Myocyte (in vitro differentiated cells): ENCODE data around the gene RNF217. TPM values are rescaled to one million over a fixed set of nuclear protein-coding genes. Genes with fewer than 3 reads are reported as not detected.

ENCODE experiments used
- DNase-seq: peaks from one replicate; pipeline ENCODE4 v3.0.0-alpha.2; 2012; ENCODE audit warnings: low read depth
- total RNA-seq: library from RNA; depleted of rRNA; stranded (reverse); fragments of >200 nt; gene quantifications from 2 replicates; pipeline ENCODE4 v1.2.3, GENCODE V29; 2014

RNF217 gene
- total RNA-seq, 1 donor from 2014 or later: 31.3 TPM

DNA sequence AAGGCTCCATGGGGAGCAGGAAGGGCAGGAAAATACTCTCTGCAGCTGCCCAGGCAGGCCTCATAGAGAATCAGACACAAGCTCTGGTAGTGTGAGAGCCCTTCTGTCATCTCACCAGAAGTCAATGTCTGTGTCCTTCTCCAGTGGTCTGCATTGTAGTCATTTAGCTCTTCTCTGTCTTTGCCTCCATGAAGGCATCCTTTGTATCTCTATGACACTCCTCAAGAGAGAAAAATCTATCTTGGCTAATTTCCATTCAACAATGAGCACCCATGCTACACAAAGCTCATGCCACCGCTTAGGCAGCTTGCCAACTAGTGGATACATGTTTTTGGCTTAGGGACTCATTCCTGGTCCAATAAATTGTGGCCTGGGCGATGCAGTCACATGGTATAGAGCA lies 92.1 kb downstream of the RNF217 start:
- DNase-seq: no peak

DNA sequence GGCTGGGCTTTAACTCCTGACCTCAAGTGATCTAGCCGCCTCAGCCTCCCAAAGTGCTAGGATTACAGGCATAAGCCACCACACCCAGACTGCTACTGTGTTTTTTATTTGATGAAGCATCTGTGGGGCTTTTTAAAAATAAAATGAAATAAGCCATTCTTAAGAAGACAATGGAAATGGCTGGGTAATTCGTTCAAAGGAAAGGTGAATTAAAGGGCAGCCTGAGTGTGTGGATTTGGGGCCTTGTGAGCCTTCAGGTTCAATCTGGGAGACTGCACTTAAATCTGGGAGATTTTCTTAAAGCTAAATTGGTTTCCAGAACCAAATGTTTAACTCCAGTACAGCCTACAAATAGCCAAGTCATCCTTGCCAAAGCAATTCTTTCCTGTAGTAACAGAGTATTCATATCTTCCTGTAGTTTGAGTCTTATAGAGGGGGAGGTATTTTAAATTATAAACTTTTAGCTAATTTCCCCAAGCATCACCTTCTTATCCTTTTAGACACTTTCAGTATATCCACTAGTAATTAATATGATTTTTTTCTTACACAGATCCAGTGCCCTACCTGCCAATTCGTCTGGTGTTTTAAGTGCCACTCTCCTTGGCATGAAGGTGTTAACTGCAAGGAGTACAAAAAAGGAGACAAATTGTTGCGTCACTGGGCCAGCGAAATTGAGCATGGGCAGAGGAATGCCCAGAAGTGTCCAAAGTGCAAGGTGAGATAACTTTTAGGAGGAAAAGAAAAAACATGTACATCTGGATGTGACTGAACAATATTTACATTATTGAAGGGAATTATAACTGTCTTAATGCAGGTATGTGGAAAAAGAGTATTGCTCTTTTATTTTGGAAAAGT lies 95.4 kb downstream of the RNF217 start:
- DNase-seq: no peak

DNA sequence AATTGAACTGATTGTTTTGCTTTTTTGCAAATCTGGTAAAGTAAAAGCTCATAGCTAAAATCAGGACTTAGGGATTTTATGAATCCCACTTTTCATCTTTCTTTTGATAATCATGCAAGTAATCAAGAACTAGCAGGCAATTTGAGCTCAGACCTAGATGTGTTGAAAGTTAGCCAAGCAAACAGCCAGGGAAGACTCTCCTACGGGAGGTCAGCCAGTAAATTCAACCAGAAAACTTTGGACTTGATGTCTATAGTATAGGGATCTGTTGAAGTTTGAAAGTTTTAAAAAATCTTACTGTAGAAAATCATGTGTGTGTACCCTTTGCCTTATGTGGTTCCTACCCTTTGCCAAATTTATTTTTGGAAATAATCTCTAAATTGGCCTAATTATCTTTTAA lies 96.3 kb downstream of the RNF217 start:
- no peak for DNase-seq

DNA sequence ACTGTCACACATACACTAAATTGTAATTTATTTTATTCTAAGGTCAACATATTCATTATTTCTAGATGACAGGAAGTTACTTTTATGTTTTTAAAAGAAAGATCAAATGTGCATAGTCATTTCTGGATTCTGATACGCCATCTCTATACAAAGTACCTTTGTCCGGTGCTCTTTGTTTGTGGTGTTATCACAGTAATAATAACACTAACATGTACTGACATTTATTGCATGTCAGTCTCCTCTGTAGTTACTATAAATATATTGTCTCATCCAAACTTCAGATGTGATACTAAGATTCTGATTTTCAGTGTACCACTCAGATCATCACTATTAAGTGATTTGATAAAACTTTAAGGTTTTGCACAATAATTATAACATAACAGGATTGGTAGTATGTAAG lies 101.1 kb downstream of the RNF217 start:
- DNase-seq: no peak

DNA sequence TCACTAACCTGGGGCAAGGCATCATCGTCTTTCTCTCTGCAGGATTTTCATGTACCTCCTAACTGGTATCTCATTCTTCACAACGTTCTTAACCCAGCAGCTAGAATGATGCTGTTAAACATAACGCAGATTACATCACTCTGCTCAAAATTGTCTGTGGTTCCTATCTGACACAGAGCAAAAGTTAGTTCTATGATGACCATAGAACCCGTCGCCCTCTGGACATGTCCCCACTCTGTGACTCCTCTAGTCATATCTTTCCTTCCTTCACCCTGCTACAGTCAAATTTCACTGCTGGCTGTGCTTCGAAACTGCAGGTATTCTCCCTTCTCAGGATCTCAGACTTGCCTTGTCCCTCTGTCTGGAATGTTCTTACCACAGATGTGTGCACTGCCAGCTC lies 103.9 kb downstream of the RNF217 start:
- no peak for DNase-seq

DNA sequence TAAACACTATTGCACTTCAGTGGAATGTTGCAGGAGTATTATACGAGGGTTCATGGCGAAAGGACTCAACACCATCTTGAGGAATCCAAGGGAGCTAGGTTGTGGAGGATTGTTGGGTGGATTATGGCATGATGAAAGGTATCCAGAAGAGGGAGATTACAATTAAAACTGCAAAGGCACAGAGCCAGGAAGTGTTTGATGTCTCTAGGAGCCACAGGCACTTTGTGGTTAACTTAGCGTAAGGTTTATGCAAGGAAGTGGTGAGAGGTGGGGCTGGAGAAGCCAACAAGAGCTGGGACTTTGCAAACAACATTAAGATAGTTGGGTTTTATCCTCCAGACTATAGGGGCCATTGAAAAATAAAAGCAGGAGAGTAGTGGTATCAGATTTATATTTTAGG lies 104.7 kb downstream of the RNF217 start:
- peak; percentile 70 for DNase-seq

DNA sequence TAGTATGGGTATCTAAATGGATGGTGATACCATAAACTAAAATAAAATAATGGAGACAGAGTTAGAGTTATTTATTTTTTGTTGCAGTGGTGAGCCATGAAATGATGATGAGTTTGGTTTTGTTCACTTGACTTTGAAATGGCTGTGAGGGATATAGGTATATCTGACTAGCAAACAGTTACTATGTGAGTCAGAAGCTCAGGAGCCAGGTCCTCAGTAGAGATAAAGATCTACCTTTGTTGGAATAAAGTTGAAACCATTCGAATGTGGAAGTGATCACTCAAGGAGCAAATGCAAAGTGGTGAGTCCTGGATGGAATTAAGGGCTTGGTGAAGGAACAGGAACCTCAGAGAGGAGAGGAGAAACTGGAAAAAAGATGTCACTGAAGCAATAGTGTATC lies 105.3 kb downstream of the RNF217 start:
- DNase-seq: no peak

DNA sequence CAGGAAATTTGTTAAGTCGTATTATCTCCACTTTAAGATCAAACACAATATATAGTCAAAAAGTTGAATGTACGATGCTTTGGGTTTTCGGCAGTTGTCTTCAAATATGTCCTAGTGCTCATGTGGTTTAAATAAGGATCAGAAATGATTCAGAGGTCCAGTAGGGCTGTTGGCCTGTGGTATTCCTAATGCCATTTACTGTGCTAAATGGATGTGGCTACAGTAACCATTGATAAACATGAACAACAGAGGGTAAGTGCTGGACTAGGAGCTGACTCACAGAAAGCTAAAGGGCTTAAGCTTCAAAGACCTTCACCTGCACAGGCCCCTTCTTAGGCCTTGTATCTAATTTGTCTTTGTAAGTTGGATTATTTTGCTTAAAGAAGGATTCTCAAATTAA lies 110.8 kb downstream of the RNF217 start:
- DNase-seq: peak; percentile 67

DNA sequence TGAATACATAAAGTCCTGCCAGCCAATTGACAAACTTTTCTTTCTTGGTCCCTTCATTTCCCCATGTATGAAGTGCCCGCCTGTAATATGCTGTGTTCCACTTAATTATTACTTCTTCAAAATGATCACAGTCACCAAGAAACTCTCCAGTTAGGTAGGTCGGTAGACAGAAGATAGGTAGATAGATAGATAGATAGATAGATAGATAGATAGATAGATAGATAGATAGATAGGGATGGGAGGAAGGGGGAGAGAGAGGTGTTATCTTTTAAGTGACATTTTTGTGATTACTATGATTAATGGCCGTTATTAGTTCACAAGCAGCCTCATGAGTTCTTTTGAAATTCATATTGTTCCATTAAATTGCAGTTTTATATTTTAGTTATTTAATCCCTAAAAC lies 111.9 kb downstream of the RNF217 start:
- no peak for DNase-seq

DNA sequence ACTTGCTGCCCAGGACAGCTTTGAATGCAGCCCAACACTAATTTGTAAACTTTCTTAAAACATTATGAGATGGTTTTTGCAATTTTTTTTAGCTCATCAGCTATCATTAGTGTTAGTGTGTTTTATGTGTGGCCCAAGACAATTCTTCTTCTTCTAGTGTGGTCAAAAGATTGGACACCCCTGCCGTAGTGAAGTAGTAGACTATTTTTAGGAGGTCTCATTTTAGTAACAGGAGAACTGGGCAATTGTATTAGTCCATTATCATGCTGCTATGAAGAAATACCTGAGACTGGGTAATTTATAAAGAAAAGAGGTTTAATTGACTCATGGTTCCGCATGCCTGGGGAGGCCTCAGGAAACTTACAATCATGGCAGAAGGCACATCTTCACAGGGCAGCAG lies 112.8 kb downstream of the RNF217 start:
- DNase-seq: peak; percentile 36

DNA sequence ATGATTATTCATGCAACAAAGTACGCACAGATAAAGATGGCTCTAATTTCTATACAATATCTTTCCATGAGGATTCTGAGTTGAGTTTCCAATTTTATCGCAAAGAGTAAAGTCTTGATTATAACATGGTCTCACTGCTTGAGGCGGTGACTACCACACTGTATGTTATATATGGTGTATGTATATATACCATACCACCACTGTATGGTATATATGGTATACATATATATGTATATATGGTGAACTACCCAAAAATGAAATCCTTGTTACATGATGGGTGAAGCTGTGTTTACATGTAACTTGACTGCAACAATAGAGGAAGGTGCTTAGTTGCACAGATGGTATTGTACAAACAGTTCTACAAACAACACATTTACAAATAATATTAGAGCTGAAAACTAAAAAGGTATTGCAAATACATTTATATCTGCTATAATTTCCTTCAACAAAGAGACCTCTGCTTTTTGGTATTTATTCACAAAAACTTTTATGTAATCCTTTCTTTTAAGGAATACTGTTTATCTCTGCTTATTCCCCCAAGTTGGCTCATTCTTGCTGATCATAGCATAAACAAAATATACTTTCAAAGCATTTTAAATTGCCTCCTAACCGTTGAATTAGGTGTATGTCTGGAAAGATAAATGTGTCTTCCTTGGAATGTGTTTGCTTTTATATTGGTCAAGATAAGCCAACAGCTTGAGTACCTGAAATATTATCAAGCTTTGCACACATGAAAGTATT lies 113.7 kb downstream of the RNF217 start:
- DNase-seq: no peak

DNA sequence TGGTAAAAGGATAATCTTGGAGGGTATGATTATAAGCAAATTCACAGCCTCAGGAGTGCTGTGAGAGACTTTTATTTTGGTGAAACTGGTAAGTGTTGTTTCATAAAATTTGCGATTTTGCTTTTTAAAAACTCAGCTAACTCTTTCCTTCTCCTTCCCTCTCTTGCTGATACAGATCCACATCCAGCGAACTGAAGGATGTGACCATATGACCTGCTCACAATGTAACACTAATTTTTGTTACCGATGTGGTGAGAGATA lies 114.2 kb downstream of the RNF217 start:
- no peak for DNase-seq

DNA sequence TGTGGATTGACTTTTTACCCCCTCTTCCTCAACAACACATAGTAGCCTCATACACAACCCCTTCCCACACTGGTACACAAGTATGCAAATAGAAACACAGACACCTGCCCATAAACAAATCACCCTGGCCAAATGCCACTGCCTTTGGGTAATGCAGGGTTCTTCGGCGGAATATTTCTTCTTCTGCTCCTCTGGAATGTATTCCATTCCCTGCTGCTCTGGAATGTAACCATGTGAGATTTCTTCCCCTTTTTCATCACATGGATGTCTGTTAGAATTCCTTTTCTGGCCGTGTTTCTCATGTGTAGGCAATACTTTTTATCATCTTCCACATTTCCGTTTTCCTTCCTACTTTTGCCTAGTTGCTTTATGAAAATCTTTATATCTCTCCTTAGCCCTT lies 115.2 kb downstream of the RNF217 start:
- no peak for DNase-seq

DNA sequence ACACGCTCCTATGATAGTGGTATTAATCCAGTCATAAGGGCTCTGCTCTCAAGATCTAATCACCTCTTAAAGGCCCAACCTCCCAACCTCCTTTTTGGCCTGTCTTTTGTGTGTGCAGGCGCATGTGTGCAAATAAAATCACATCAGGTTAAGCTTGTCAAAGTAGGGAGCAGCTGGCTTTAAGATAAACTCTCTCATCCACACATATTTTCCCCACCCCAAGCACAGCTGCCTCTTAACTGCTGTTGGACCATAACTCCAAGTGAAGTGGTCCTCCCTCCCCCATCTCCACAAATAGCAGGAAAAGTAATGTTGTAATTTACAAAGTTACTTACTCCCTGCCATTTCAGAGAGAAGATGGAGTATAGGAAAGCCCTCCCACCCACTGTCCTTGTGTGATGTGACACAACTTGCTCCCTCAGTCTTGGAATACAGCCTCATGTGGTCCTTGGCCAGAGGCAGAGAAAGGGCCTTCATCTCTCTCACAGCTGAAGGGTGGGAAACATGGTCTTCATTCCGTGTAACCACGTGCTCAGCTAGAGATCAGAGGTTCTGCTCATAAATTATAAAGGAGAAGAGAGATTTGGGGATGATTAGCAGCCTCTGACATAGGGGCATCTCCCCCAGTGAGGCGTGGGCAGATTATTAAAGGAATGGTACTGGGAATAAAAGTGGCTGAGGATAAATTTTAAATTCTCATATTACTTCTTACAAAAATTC lies 116.5 kb downstream of the RNF217 start:
- DNase-seq: peak; percentile 40

DNA sequence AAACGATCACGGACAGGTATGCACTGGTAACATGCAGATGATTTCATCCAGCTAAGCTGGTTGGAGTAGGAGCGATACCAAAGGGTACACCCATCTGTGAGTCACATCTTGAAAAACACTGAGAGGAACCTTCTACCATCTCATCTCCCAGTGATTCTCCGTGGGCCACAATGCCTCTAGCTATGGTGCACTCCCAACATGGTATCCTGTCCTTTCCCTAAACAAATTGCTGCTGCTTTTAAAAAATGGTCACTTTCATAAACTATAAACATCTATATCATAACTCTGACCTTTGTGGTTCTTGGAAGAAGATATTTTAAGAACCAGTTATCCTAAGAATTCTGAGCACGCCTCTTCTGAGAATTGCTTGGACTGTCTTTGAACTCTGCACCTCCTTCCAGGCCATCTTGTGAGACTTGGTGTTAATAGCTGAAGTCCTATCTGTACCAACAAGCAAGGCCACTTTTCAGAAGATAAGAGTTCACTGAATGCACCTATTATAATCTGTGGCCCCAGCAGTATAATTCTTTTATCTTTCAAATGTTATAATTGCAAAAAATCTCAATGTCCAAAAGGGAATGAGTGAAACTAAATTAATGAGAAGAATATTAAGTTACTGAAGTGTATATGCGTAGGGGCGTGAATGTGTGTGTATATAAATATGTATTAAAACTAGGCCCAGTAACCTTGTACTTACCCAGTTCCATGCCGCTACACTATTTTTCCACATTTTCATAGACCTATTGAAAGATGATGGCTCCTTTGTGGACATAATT lies 120.9 kb downstream of the RNF217 start:
- DNase-seq: no peak

DNA sequence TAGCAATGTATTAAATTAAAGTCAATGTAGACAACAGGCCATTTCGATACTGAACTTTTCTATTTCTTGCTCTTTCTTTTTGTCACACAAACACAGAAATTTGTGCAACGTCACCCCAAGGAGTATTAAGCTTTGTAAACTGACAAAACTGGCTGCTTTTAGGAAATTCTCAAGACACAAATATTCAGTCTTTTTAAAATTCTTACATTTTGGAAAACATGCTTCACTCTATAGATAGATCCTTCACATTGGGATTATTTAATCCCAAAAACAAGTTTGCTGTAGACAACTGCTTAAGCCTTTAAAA lies 121.4 kb downstream of the RNF217 start:
- DNase-seq: no peak

DNA sequence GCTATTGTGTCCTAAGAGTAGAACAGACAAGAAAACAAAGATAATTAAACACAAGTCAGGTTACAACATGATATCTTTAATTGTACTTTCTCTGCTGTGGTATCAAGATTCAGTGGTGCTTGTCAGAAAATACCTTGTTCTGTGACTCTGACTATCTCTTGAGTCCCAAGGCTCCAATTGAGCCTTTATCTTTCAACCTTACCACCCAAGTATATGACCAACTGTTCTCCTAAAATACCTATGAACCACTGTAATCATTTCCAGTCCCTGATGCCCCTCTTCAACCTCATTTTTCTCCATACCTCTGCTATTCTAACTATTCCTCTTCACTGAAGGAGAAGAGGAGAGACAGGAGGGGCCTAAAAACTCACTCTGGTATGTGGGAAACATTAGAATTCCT lies 124.5 kb downstream of the RNF217 start:
- DNase-seq: no peak

DNA sequence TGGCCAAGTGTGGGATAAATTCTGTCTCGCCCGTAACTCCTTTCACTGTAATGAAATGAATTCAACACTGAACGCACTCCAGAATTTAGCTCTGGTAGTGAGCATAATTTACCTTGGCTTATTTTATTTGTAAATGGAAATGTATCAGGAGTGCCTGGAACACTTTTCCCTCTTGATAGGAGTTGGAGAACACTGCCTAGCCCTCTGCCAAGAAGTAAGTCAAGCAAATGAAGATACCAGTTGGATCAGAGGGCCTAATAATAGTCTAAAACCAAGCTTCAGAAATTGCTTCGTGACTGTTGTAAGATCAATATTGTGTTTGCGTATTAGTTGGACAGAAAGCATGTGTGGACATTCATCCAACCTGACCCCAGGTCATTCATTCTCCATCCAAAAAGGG lies 126.7 kb downstream of the RNF217 start:
- no peak for DNase-seq

DNA sequence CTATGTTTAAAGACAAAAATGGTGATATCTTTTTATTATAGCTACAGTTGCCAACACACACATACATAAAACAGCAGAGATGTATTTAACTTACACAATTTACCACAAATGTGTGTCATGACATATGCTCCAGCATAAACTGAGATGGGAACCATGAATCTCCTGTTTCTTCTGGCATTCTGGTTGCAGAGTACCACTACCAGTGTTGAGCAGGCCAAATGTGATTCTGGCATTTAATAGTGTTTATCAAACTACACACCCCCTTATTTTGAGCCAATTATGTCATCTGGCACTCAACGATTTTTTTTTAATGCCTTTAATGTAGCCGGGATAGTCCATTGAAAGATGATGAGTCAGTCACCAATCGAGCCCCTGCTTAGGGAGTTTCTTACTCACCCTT lies 132.3 kb downstream of the RNF217 start:
- DNase-seq: peak; percentile 42

DNA sequence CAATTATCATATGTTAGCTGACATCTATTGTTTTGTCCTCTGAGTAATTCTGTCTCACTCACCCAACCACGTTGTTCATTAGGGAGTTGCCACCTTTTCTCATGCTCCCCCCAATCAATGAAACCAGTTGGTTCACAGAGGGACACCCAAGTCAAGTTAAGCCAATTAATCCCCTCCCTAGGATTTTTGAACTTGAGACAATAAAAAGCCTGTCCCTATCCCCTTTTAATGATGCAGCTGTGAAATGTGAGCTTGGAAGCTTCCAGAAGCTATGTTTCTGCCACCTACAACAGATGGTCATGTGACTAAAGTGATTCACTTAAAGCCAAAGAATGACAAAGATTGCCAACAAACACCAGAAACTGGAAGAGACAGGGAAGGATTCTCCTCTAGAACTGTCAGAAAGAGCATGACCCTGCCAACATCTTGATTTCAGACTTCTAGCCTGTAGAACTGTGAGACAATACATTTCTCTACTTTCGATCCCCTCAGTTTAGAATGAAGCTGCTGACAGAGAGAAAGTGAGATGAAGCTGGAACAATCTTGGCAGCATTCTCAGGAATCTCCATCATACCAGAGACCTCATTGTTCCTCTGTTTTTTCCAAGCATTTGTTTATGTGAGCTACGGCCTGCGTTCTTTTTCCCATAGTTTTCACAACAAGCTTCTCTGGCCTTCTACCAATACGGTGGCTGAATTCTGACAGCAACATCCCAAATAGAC lies 133.5 kb downstream of the RNF217 start:
- peak; percentile 57 for DNase-seq

DNA sequence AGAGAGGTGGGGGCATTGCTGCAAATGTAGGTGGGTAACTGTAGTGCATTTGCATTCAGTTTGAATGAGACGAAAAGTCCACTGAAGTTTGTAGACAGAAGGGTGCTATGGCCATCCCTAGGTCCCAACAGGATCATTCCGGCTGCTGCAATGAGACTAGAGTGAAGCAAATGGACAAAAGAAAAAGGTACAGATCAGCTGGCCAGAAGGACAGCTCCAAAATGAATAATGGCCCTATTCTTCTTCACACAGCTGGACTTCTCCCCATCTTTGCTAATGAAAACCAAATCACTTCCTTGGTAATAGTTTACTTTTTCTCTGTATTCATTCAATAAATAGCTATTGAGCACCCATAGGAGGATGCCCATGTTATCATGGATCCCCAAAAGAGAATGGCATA lies 134.9 kb downstream of the RNF217 start:
- no peak for DNase-seq
